Stimulated activated naive B cell treated with anti-CD40 and anti-IgM and Interleukin-4, amounts not matched to agents 10 μg/mL and 1 μg/mL and 100 μg/mL, for 72 hours (primary cell): ENCODE measurements around the gene PRDM8.

Experiments used
- ATAC-seq, 2 donors: fragments of 150-1000 bp; cut with Tn5 transposase; replicated peaks; 2 replicates each; pipeline ENCODE4 v1.10.0; 2021; ENCODE audit warnings: moderate library complexity in 1 of 2
- DNase-seq: peaks from one replicate; pipeline ENCODE4 v3.0.0; 2021
- H3K27ac Mint-ChIP-seq: one replicate; pipeline ENCODE4 v1.8.0; 2022; ENCODE audit warnings: mild to moderate bottlenecking, mixed read lengths
- H3K27me3 Mint-ChIP-seq, 2 donors: one replicate each; pipeline ENCODE4 v1.8.0; 2022; ENCODE audit warnings: mixed read lengths in 2 of 2
- H3K36me3 Mint-ChIP-seq, 2 donors: one replicate each; pipeline ENCODE4 v1.8.0; 2022; ENCODE audit warnings: mixed read lengths in 2 of 2, mild to moderate bottlenecking in 1 of 2
- H3K4me1 Mint-ChIP-seq, 2 donors: one replicate each; pipeline ENCODE4 v1.8.0; 2022; ENCODE audit warnings: mixed read lengths in 2 of 2, mild to moderate bottlenecking in 1 of 2
- H3K4me3 Mint-ChIP-seq, 2 donors: one replicate each; pipeline ENCODE4 v1.8.0; 2022; ENCODE audit warnings: mild to moderate bottlenecking in 2 of 2, mixed read lengths in 2 of 2, moderate library complexity in 1 of 2
- H3K9me3 Mint-ChIP-seq, 2 donors: one replicate each; pipeline ENCODE4 v1.8.0; 2022; ENCODE audit warnings: mixed read lengths in 2 of 2, mild to moderate bottlenecking in 1 of 2

The PRDM8 gene

GRCh38 chr4:80215449-80216052 is 18.2 kb downstream of the PRDM8 start:
- Mint-ChIP-seq H3K4me1 (no peaks in the 10 kb centered on the region), H3K27me3 (peaks cover 7 to 10% of the 10 kb centered on the region in 2 donors), H3K9me3 (no peaks in the 10 kb centered on the region), H3K27ac (no peak overlapping the region), H3K4me3 (no peak overlapping the region), H3K36me3 (no peaks in the 10 kb centered on the region)
- no peak for ATAC-seq
- no peak for DNase-seq

- H3K27ac Mint-ChIP-seq: no peak overlapping the region
- no peaks in the 10 kb centered on the region for H3K9me3 Mint-ChIP-seq
- no peaks in the 10 kb centered on the region for H3K4me1 Mint-ChIP-seq
- DNase-seq (no peak), ATAC-seq (no peak)
- no peaks in the 10 kb centered on the region for H3K36me3 Mint-ChIP-seq
- peaks cover 7 to 10% of the 10 kb centered on the region in 2 donors for H3K27me3 Mint-ChIP-seq
- H3K4me3 Mint-ChIP-seq: no peak overlapping the region
Observed at GRCh38 chr4:80216100-80216761, 18.9 kb downstream of the PRDM8 start.

- H3K4me1 Mint-ChIP-seq: no peaks in the 10 kb centered on the region
- ATAC-seq: no peak
- no peak overlapping the region for H3K27ac Mint-ChIP-seq
- no peaks in the 10 kb centered on the region for H3K36me3 Mint-ChIP-seq
- DNase-seq: no peak
- no peak overlapping the region for H3K4me3 Mint-ChIP-seq
- H3K9me3 Mint-ChIP-seq: no peaks in the 10 kb centered on the region
- H3K27me3 Mint-ChIP-seq: peaks cover 5 to 7% of the 10 kb centered on the region in 2 donors
Observed at GRCh38 chr4:80219301-80220025, 22.2 kb downstream of the PRDM8 start.

- H3K36me3 Mint-ChIP-seq: no peaks in the 10 kb centered on the region
- no peaks in the 10 kb centered on the region for H3K9me3 Mint-ChIP-seq
- no peaks in the 10 kb centered on the region for H3K4me1 Mint-ChIP-seq
- H3K27ac Mint-ChIP-seq: no peak overlapping the region
- H3K27me3 Mint-ChIP-seq: peaks cover 5 to 7% of the 10 kb centered on the region in 2 donors
- DNase-seq (no peak), ATAC-seq (no peak)
- H3K4me3 Mint-ChIP-seq: no peak overlapping the region
Observed at GRCh38 chr4:80220711-80221110, 23.4 kb downstream of the PRDM8 start.

- Mint-ChIP-seq H3K4me3 (no peak overlapping the region), H3K27ac (no peak overlapping the region), H3K4me1 (no peaks in the 10 kb centered on the region), H3K36me3 (no peaks in the 10 kb centered on the region), H3K27me3 (peaks cover 5 to 7% of the 10 kb centered on the region in 2 donors), H3K9me3 (no peaks in the 10 kb centered on the region)
- DNase-seq (no peak), ATAC-seq (no peak)
Observed at GRCh38 chr4:80221161-80221560, 23.9 kb downstream of the PRDM8 start.

- no peak for ATAC-seq
- peaks cover 0 to 8% of the 10 kb centered on the region in 2 donors for H3K27me3 Mint-ChIP-seq
Observed at GRCh38 chr4:80225595-80225994, 28.3 kb downstream of the PRDM8 start.

GRCh38 chr4:80226094-80226493 is 28.8 kb downstream of the PRDM8 start:
- Mint-ChIP-seq H3K27ac (no peak overlapping the region), H3K4me3 (no peak overlapping the region), H3K9me3 (no peaks in the 10 kb centered on the region), H3K27me3 (peaks cover 0 to 9% of the 10 kb centered on the region in 2 donors), H3K36me3 (no peaks in the 10 kb centered on the region), H3K4me1 (peaks cover 10 to 25% of the 10 kb centered on the region in 2 donors)
- DNase-seq (no peak), ATAC-seq (no peak)

More at GRCh38 chr4:80225595-80225994, 28.3 kb downstream of the PRDM8 start:
- H3K27ac Mint-ChIP-seq: no peak overlapping the region
- no peak for DNase-seq
- no peaks in the 10 kb centered on the region for H3K36me3 Mint-ChIP-seq
- no peak overlapping the region for H3K4me3 Mint-ChIP-seq
- H3K4me1 Mint-ChIP-seq: peaks cover 10 to 24% of the 10 kb centered on the region in 2 donors
- no peaks in the 10 kb centered on the region for H3K9me3 Mint-ChIP-seq

- Mint-ChIP-seq H3K36me3 (no peaks in the 10 kb centered on the region), H3K9me3 (no peaks in the 10 kb centered on the region), H3K4me3 (no peak overlapping the region), H3K27me3 (peaks cover 0 to 9% of the 10 kb centered on the region in 2 donors), H3K4me1 (peaks cover 10 to 25% of the 10 kb centered on the region in 2 donors), H3K27ac (no peak overlapping the region)
- no peak for DNase-seq
- ATAC-seq: no peak
Observed at GRCh38 chr4:80228460-80228859, 31.2 kb downstream of the PRDM8 start.

- Mint-ChIP-seq H3K27me3 (peaks cover 0 to 9% of the 10 kb centered on the region in 2 donors), H3K27ac (no peak overlapping the region), H3K4me1 (peaks cover 10 to 25% of the 10 kb centered on the region in 2 donors), H3K36me3 (no peaks in the 10 kb centered on the region), H3K4me3 (no peak overlapping the region), H3K9me3 (no peaks in the 10 kb centered on the region)
- no peak for DNase-seq
- ATAC-seq: peak; percentile 42 to 58
Observed at GRCh38 chr4:80229128-80229527, 31.8 kb downstream of the PRDM8 start.

GRCh38 chr4:80229590-80229989 is 32.3 kb downstream of the PRDM8 start:
- no peaks in the 10 kb centered on the region for H3K36me3 Mint-ChIP-seq
- peak overlapping the region in 1 of 2 donors; percentile 18 for H3K4me3 Mint-ChIP-seq
- H3K27ac Mint-ChIP-seq: no peak overlapping the region
- no peaks in the 10 kb centered on the region for H3K9me3 Mint-ChIP-seq
- H3K4me1 Mint-ChIP-seq: peaks cover 10 to 25% of the 10 kb centered on the region in 2 donors
- ATAC-seq: peak; percentile 91 to 97
- peaks cover 0 to 9% of the 10 kb centered on the region in 2 donors for H3K27me3 Mint-ChIP-seq
- no peak for DNase-seq

GRCh38 chr4:80231180-80231579 is 33.9 kb downstream of the PRDM8 start:
- peaks cover 10 to 25% of the 10 kb centered on the region in 2 donors for H3K4me1 Mint-ChIP-seq
- peaks cover 0 to 13% of the 10 kb centered on the region in 2 donors for H3K27me3 Mint-ChIP-seq
- H3K36me3 Mint-ChIP-seq: no peaks in the 10 kb centered on the region
- no peaks in the 10 kb centered on the region for H3K9me3 Mint-ChIP-seq
- ATAC-seq: no peak
- H3K27ac Mint-ChIP-seq: no peak overlapping the region
- DNase-seq: no peak
- no peak overlapping the region for H3K4me3 Mint-ChIP-seq

- Mint-ChIP-seq H3K9me3 (no peaks in the 10 kb centered on the region), H3K27me3 (peaks cover 0 to 14% of the 10 kb centered on the region in 2 donors), H3K4me3 (no peak overlapping the region), H3K4me1 (peaks cover 10 to 25% of the 10 kb centered on the region in 2 donors), H3K27ac (no peak overlapping the region), H3K36me3 (no peaks in the 10 kb centered on the region)
- DNase-seq (no peak), ATAC-seq (no peak)
Observed at GRCh38 chr4:80232707-80233370, 35.5 kb downstream of the PRDM8 start.

- Mint-ChIP-seq H3K27ac (no peak overlapping the region), H3K4me1 (peaks cover 10 to 23% of the 10 kb centered on the region in 2 donors), H3K4me3 (no peak overlapping the region), H3K27me3 (peaks cover 0 to 12% of the 10 kb centered on the region in 2 donors), H3K36me3 (no peaks in the 10 kb centered on the region), H3K9me3 (no peaks in the 10 kb centered on the region)
- ATAC-seq (no peak), DNase-seq (no peak)
Observed at GRCh38 chr4:80233390-80233789, 36.1 kb downstream of the PRDM8 start.

- Mint-ChIP-seq H3K4me3 (no peak overlapping the region), H3K4me1 (peaks cover 1 to 3% of the 10 kb centered on the region in 2 donors), H3K27me3 (peaks cover 0 to 7% of the 10 kb centered on the region in 2 donors), H3K27ac (no peak overlapping the region), H3K36me3 (no peaks in the 10 kb centered on the region), H3K9me3 (no peaks in the 10 kb centered on the region)
- ATAC-seq: no peak
- DNase-seq: no peak
Observed at GRCh38 chr4:80235451-80235850, 38.1 kb downstream of the PRDM8 start.
